GM18502 (cell line): ENCODE results near the gene MAML3.
A peak's percentile ranks its signal among the peaks of the same experiment; 100 is the strongest.

ENCODE experiments used
- ATAC-seq: cut with Tn5 transposase; IDR thresholded peaks from one replicate; pipeline ENCODE4 v1.9.1; 2021; ENCODE audit warnings: mild to moderate bottlenecking; ENCODE audit not compliant: unreplicated experiment, poor library complexity

MAML3 gene

DNA sequence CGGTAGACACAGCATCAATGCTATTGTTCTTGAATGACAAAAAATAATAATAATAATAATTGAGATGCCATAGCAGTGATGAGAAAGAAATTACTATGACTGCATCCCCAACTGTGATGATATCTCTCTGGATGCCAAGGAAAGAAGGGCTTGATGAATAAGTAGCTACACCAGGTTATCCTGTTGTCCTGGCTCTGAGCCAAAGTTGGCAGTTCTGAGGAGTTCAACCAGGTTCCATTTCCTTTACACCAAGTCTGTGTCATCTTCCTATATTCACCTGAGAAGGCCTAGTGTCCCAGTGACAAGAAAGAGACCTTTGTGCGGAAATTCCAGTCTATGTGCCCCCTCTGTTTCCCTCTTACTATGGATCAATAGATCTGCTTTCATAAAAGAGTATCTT is 3.4 kb upstream of the MAML3 start:
- ATAC-seq: no peak

DNA sequence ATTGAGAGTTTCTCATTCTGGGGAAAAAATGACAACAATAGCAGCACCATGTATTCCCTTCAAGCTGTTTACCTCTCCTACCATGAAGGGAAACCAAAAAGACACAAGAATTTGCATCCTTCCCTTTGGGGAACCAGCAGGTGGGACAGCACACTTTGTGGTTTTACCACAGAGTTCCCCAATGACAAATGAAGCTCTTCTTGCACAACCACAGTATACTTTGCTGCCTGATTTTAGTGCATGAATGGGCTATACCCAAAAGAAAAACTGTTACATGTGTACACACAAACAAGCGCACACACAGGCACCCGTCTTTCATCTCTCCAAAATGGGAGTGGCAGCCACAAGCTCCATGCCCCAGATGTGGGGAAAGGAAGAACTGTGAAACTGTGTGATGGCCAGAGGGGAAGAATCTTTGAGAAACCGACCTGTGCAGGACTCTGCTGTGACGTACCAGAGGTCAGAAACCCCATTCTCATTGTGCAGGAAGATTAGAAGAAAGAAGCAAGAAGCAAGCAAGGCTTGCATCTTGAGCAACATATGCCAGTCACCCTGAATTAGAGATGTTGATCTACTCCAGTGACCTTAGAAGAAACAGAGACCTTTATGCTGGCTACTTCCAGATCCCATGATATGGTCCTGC is 2.7 kb upstream of the MAML3 start:
- peak; percentile 75 for ATAC-seq

DNA sequence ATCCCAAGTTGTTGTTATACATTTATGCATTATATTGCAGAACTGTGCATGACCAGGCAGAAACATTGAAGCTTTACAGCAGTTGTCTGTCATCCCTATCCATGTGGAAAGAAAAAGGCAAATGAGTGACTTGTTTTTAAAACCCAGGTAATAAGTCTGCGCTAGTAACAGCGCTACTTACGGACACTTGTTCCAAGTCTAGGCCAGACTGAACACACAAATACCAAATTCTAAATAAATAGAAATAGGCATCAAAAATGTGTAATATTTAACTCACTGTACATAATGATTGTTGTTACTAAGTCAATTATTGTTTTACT is 548 bp upstream of the MAML3 start:
- no peak for ATAC-seq

DNA sequence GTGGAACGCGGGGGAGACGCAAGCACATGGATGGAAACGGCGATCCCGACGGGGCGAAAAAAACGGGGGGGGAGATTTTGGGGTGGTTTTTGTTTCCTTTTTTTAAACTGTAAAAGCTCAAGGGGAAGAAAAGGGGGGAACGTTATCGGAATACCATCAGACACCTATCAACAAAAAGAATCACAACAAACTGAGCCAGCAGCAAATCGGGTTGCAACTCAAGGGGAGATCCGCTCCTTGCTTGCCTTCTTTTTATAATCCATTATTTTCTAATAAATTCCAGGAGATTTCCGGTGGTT is 616 bp downstream of the MAML3 start:
- no peak for ATAC-seq

DNA sequence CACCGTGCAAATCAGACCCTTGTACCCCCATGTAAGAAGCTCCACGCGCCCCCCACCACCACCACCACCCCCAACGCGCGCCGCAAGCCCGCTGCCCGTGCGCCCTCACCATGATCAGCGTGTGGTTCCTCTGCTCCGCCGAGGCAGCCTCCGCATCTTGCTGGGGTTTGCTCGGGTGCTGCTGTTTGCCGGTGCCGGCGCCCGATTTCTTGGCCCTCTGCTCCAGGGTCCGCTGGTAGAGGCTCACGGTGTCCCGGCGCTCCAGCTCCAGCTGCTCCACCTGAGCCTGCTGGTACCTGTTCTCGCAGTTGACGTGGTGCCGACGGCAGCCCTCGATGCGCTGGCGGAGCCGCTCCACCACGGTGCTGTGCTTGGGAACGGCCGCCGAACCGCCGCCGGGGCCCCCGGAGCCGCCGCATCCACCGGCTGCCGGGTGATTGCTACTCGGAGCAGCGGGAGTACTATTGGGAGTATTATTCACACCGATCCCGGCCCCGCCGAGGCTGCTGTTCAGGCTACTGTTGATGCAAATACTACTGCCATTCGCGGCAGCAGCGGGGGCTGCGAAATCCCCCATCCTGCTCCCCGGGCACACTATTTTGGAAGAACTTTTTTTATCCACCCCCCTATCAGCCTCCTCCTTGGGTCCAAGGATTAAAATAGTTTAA is 1.1 kb downstream of the MAML3 start:
- no peak for ATAC-seq

DNA sequence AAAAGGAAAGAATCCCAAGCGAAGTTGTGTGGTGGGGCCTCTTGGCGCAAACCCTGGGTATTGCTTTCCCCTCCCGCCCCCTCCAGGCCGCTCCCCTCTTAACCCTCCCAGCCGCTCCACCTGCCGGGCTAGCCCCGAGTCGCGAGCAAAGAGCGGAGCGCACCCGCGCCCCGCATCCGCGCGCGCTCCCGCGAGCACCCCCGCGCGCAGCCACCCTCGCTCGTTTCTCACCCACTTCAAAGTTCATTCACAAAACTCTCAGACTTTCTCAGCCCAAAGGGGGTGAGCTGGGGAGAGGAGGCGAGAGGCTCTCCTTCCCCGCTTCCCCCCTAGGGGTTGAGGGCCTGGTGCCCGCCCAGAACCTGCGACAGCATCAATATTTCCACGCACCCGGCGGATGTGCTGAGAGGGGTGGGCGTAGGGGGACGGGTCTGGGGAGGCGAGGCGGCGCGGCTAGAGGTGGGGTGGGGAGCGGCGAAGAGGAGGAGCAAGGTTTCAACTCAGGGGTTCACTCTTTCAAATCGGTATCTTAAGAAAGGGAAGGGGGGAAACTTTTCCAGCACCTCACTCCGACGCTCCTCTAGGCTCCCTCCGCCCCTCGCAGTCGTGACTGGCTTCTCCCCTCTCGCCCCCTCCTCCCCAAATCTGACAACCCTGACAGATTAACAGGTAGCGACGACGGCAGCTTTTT is 1.8 kb downstream of the MAML3 start:
- ATAC-seq: no peak

DNA sequence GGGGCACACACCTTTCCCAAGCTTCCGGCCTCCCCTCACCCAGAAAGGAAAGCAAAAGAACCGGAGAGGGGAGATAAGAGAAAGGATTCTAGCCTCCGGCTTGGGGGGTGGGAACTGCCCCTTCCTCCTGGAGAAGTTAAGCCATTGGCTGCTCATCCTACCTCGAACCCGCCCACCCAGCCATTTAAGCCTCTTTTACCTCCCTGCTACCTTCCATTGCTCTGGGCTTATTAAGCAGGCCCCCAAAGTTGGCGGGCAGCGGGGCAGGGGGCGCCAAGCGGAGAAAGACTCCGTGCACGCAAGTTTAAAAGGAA is 2.3 kb downstream of the MAML3 start:
- ATAC-seq: no peak

DNA sequence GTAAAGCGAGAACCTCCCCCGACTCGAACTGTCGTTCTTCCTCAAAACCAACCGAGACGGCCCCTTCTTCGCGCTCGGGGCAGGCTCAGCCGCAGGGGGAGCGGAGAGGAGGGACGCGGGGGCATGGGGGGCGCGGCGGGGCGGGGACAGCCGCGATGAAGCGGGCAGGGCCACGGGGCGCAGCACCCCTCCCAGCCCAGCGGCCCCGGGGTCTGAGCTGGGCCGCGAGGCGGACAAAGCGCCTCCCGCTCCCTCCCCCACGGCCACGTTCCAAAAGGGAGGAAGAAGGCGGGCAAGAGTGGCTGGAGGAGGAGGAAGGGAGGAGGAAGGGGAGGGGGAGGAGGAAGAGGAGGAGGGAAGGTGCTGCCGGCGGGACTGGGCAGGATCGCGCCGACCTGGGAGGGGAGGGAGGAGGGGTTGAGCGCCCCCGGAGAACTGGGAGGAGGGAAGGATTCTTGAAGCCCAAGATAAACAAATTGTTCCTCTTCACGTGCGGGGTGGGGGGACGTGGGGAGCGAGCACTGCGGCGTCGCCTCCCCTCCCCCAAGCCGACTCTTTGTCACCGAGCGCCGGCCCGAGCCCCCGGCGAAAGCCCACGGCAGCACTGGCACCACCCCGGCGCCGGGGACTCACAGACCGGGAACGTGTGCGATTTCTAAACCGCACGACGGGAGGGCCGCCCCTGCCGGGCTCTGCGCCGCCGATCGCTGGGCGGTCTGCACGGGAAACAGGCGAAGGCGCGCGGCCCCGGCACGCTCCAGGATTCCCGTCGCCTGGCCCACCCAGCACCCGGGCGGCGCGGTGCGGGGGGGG is 2.9 kb downstream of the MAML3 start:
- ATAC-seq: peak; percentile 37

DNA sequence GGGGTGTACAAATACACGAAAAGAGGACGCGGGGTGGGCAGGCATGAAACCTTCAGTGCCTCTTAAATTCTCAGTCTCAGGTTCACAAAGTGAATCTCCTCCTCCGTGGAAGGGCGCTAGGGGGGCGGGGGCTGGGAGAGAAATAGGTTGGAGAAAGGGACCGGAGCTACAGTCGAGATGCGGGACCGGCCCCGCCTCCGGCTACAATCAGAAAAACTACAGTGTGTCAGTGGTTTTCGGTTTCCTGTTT is 3.4 kb downstream of the MAML3 start:
- no peak for ATAC-seq

DNA sequence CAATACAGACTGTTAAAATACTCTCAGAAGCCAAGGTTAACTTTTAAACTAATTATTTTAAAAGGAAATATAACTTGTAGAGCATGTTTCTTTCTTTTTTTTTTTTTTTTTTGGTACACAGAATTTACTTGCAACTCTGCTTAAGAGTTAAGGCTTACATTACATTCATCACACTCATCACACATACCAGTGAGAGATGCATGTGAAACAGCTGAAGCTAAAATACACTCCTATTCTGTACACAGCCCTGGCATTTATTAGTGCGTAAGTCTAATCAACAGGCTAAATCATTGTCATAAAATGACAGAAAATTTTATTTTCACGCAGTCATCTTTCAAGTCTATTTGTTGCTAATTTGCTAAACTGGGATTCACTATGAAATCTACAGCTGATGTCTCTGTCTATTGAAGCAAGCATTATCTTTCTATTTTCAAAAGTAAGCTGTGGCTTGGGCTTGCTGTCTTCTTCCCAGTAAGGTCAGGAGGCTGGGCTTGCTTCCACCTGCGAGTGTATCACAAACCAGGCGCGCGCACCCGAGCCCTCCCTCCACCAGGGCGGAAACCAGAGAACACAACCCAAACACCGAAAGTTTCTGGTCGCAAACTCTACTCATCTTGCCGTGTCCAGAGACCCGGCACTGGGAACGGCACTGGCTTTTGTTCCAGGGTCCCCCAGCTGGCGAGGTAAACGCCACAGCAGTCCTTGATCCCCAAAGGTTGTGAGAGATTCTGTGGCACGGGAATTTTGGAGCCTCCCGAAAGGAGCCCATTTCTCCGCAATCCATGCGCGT is 3.9 kb downstream of the MAML3 start:
- ATAC-seq: no peak

DNA sequence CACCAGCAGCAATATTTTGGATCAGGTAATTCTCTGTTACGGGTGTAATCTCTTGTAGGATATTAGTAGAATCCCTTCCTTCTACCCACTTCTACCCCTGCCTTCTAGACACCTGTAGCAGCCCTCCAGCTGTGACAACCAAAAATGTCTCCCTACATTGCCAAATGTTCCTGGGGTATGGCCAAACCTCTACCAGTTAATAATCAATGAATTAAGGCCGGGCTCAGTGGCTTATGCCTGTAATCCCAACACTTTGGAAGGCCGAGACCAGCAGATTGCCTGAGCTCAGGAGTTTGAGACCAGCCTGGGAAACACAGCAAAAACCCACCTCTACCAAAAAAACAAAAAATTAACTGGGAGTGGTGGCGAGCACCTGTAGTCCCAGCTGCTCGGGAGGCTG is 9.9 kb downstream of the MAML3 start:
- ATAC-seq: no peak

DNA sequence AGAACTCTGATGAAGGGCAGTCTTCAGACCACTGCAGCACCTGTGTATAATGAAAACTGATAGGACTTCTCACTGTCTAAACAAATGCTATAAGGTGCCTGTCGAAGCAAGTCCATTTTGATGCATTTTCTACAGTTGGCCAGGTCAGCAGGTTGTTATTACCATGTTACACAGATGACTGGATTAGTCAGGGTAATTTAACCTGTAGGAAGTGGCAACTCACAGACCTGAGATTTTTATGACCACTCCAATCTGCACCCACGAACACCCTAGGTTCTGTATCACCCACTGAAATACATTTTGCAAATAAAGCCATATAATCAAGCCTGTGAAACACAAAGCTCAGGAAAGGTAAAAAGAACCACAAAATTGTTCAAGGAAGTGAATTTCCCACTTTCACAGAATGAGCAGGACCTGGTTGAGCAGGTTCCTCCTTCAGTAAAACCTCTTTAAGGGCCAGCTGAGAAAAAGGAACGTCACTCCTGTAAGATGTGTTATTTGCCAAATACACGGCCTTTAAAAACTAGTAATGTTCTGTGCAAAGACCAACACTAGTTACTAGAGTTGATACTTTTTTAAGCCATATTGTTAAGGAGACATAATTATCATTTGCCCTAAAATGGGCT is 12.7 kb downstream of the MAML3 start:
- no peak for ATAC-seq

DNA sequence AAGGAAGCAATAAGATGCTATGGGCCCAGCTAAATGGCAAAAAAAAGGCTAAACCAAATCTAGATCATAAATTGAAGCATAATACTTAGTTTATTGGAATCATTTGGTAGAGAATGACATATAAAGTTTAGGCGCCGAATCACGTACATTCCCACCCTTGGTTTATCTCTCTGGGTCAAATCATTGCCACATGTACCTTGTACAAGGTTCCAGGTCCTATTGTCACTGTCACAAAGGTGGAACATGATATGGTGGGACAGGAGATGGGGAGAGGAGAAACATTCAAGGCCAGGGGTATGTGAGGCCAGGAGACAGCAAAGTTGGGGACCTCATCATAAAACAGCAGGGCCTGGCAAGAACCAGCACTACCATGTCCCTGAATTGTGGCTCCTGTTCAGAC is 13.4 kb downstream of the MAML3 start:
- ATAC-seq: no peak

DNA sequence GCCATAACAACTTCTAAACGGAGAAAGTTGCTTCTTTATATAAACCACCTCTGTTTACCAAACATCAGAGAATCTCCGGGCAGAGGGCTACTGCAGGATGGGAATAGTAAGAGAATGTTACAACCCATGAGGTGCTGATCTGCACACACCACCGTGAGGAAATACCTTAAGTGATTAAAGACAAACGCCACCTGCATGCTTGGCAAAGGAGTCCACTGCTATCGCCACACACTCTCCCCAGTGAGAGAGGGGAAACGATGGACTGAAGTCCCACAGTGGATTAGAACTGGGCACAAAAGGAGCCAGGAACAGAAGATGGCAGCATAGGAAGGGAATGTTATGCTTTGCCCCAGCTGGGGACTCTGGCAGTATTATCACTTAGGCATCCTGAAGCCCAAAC is 15.6 kb downstream of the MAML3 start:
- no peak for ATAC-seq

DNA sequence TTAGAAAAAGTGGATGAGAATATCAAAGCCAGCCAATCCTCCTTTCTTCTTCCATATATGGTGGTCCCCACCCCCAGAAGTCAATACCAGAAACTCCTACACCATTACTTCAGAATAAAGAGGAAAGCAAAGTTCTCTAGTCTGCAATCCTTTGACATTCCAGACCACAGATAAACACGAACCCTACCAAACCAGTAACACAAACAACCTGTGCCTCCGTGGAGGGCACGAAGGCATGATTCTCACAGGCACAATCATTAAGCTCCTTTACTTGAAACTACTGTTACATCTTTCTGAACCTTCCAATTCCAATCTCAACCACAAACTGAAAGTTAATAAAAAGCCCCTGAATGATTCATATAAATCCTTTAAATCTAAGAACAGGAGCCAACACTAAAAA is 16.3 kb downstream of the MAML3 start:
- ATAC-seq: no peak

DNA sequence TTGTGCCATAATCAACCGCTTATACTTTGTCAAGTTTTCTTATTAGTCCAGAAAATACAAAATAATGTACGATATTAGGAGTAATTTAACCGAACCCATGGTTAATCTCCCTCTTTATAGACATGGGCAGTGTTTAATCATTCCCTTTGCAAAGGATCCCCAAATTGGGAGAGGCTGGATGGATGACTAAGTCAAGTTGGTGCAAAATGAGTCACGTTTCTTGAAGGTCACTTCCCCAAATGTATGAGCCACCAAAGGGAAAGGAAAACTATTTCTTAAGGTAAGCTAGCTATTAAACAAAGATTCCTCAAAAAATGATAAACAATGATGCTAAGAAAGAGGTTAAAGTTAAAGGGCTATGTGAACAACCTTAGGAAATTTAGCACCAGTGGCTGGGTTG is 17.5 kb downstream of the MAML3 start:
- no peak for ATAC-seq

DNA sequence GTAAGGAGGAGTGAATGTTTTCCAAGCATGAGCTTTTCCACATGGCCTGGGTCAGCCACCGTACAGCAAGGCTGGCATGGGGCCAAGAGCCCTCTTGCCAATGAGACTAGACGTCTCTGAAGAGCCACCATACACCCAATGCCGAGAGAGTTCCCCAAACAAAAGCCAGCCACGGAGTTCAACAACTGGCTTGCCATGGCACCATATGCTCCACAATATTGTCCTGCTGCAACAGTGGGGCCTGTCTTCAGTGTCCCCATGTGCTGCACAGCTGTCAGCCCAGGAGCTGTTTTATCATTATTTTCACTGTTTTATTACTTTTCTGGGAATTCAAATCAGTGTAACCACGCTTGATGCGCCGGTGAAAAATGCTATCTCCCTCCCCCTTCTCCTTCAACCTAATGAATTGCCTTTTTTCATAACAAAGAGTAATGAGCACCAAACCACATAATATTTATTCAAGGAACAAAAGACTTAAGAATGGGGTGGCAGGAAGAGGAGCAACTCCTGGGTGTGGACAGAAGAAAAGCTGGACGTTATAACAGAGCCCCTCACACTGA is 18.4 kb downstream of the MAML3 start:
- no peak for ATAC-seq

DNA sequence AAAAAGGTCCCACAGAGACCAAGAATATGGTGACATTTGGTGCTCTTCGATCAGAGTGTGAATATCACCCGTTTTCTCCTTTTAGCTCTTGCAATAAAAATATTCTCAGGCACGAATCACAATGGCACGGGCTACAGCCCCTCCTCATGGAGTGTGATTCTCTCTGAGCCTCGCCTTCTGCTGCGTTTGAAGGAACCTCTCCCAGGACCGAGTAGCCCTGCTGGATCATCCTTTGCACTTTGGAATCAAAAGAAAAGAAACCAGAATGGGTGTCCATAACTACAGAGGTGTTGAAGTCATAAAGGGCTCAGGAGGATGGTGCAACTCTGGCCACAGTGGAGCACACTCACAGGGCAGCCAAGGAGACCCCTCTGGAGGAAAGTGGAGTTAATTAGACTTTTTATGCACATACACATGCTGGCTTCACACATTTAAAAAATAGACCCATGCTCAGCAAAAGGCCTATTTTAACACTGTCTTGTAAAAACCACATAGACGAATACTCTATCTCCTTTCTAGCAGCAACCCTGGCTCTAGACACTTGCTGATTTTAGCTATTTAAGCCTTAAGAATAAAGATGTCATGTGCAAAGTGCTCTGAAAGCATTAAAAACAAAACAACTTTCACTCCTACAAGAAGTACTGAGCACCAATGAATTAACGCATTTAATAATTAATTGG is 19.1 kb downstream of the MAML3 start:
- ATAC-seq: no peak

DNA sequence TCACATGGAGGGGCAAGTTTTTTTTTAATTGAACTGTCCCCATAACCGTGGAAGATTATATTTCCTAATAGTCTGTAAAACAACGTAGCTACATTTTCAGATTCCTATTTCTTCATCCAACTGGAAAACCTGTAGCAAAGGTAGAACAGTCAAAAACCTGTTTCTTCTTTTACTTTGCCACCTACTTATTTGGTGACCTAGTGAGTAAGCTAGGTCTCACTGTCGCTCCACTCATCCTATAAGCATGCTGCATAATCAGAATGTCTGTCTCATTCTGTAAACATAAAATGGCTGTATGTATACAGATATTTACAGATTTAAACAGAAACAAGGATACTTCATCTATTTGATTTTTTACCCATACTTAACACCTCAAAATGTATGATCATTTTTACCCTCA is 20.4 kb downstream of the MAML3 start:
- ATAC-seq: no peak
